NCI-H2081 (cell line): Measurements from ENCODE around the gene NRP2.

Experiments used
- DNase-seq, 2 experiments: peaks; one replicate each; lab custom pipeline; 2025; lab: John Stamatoyannopoulos, UW

Gene NRP2

DNA sequence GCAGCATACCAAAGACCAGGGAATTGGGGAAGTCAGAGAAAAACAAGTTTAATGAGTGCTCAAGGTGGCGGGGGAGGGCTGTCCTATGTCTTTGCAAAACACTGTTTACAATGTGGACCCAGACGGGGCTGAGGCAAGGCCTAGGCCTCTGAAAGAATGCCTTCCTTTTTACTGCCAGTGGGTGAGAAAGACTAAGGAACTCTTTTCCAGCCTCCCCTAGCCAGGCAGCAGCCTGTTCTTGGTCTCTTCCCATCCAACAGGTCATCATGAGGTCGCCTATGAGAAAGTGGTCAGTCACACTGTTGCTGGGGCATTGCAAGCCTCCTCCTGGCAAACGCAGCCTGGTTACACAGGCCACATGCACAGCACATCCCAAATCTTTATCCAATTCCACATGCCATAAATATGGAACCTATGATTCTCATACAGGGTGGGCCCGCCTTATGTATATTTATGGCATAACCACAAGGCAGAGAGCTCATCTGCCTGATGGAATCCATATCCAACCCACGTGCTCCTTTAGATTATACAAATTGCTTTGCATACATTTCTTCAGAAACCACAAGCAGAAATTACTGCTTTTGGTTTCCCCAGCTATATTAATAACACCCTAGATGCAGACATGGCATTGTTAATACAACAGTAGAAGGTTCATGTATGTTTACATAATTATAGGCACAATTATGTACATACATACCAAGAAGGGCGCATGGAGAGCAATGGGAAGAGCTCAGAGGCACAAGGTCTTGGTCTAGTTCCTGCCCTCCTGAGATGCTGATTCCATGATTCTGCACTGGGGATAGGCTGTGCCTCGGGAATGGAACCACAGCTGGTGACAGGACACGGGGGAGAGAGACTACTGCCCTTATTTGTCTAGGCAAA, 48.6 kb downstream of the NRP2 start:
- DNase-seq, result no peak

DNA sequence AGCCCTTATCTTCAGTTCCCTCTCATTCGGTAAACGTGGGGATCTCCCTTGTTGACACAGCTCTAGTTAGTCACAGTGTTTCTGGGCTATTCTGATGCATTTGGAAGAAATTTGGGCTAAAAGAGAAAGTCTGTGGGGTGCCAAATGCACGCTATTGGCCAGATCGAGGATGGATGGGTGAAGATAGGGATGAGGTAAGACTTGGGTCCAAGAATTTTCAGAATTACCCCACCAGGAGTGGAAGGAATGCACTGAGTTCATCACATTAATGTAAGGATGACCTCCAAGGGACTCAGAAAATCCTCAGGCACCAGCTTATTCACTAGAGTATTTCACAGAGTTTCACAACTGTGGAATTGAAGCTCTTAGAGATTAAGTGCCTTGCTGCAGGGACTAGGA, 49.3 kb downstream of the NRP2 start:
- no peak for DNase-seq

DNA sequence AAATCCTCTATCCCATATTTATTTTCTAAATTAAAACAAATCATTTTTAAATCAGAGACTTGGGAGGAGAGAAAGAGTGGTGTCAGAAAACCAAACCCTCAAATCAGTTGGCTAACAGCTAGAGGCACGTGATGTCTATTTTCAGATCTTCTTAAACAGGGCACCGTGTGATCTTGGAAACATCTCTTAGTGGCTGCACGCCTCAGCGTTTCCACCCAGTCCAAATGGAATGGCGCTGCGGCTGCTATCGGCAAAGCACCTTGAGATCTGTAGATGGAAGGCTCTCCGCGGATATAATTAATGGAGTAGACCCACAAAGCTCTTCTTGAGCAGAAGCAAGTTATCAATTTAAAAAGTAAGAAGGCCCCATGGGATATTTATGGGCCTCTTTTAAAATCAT, 50.0 kb downstream of the NRP2 start:
- no peak for DNase-seq

GRCh38 chr2:205733082-205733481, 50.8 kb downstream of the NRP2 start:
- DNase-seq, result no peak

DNA sequence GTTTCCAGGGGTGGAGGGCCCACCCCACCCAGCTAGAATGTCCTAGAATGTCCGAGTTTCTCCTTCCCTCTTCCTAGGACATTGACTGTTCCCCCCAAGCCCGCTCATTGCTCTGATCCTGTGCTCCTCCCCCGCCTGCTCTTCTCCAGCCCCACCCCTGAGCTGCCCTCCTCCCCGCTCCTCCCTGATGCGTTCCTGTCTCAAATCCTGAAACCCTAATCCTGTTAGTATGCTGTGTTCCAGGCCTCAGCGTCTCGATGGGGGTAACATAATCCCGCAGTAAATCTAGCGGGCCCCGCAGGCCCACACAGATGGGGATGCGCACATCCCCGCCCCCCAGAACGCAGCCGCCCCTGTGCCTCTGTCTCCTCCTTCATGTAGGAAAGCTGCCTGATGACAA, 51.3 kb downstream of the NRP2 start:
- no peak for DNase-seq

- DNase-seq, result no peak
These were observed 52.2 kb downstream of the NRP2 start for GRCh38 chr2:205734436-205735037.

DNA sequence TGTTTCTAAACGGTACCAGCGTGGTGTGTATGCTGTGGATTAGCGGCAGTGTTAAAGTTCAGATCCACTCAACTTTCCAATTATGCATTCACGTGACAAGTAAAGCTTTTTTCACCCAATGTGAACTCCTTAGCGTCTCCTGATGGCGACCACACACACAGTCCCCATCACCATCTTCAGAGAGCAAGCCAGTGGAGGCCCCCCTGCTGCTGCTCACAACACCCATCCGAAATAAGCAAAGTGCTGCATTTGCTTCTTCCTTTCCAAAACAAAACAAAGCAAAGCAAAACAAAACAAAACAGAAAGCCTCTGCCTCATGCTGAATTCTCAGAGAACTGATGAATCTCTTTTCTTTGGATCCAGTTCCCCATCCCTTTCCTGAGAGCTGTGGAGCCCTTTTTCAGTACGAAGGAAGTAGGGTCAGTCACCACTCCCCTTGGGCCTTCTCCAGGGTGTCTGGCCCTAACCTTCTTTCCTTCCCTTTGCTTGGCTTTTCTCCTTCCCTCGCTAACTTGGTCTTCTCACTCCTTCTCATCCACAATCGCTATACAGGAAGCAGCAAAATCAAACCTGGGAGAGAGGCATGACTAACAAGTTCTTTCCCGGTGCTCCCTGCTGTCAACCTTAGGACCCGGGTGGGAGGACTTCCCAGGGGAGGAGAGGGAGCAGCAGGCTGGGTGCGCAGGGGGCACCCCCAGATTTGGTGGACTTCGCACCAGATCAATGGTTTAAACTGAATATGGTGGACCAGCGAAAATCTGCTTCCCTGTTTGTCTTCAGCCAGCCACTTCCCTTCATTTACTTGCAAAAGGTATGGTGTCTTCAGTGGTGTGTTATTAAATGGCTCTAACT, 56.0 kb downstream of the NRP2 start:
- DNase-seq, result no peak

DNA sequence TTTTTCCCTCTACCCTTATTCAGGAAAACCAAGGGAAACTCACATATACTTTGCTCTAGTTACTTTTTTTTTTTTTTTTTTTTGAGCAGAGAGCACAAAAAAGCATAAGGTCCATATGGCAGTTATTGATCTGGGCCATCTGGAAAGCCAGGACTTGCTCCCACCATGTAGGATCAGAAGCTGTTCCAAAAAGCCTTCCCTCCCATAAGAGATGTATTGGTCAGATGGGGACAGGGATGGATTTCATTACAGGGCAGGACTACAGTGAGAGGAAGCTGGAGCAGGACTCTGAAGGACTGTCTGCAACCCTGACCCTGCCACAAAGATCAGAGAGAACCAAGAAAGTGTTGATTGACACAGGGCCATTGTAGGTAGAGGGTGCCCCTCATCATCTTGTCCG, 57.3 kb downstream of the NRP2 start:
- DNase-seq, result no peak

DNA sequence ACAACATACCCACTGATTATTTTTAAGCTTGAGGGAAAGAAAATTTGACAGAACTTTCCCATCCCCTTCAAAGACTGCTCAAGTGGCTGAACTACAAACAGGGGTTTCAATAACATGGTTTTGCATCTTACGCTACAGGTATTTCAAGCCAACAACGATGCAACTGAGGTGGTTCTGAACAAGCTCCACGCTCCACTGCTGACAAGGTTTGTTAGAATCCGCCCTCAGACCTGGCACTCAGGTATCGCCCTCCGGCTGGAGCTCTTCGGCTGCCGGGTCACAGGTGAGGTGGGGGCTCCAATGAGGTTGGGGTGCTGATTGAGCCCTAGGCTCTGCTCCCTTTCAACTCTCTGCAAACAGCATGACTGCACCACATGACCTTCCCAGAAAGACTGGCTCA, 58.1 kb downstream of the NRP2 start:
- DNase-seq, result no peak

GRCh38 chr2:205741256-205741978, 59.1 kb downstream of the NRP2 start:
- no peak for DNase-seq

DNA sequence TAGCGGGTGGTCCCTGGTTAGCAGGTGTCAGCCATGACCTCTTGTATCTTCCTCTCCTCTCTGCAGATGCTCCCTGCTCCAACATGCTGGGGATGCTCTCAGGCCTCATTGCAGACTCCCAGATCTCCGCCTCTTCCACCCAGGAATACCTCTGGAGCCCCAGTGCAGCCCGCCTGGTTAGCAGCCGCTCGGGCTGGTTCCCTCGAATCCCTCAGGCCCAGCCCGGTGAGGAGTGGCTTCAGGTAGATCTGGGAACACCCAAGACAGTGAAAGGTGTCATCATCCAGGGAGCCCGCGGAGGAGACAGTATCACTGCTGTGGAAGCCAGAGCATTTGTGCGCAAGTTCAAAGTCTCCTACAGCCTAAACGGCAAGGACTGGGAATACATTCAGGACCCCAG, 60.8 kb downstream of the NRP2 start:
- no peak for DNase-seq

DNA sequence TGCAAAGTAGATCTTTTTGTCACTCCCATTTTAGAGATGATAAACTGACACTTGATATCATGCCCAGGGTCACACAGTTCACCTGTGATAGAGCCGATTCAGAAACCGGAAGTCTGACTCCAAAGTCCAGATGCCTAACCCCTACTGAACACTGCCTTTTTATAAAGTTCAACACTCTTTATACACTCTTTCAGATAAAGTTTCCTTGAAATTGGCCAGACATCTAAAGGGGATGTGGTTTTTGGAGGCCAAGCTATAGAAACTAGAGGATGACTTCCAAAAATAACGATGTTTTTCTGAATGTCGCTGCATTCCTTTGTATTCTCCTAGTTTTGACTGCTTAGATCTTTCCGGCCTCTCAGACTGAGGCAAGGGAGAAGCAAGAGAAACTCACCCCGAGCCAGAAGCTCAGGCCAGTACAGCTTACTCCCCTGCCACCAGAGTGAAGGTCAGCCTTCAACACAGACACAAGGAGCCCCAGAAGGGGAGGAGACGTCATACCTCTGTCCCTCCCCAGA, 61.8 kb downstream of the NRP2 start:
- DNase-seq, result no peak

DNA sequence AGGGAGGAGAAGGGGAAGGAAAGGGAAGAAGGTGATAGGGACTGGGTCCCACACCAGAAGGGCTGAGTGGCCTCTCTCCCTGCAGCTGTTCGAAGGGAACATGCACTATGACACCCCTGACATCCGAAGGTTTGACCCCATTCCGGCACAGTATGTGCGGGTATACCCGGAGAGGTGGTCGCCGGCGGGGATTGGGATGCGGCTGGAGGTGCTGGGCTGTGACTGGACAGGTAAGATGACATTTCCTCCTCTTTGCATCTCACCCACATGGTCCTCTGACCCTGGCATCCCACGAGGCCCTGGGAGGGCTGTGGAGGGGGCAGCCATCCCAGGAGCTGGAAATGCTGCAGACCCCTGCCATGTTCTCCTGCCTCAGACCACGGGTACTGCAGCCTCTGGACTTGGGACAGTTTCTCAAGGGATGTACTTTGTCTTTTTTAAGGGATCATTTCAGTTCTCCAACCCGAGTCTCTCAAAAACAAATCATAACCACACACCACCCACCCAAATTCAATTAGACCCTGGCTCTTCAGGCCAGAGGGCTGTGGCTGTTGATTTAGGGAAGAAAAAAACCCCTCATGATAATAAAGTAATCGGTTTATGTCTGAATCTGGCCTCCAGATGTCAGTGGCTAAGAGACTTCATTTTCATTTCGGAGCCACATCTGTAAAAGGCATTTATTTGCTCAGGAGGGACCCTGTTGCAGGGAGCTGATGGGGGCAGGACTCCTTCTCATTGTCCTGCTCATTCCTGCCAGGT, 63.5 kb downstream of the NRP2 start:
- no peak for DNase-seq

DNA sequence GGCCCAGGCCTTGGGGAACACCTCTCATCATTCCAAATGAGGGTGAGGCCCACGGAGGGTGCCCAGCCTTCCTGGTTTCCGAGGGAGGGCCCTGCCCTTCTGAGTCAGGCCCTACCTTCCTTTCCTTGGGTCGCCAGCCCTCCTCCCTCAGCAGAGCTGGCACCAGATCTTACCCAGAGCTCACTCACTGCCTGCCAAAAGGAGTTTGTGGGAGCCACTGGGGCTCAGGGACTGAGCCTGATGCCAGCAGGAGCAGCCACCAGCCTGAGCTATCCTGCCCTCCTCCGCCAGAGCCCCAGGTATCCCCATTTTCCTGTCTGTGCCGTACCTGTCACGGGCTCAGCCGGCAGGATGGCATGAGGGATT, 64.1 kb downstream of the NRP2 start:
- DNase-seq, result no peak

GRCh38 chr2:205747829-205748386, 65.6 kb downstream of the NRP2 start:
- no peak for DNase-seq

- peak in 1 of 2 experiments; percentile 22 for DNase-seq
These were observed 66.3 kb downstream of the NRP2 start for GRCh38 chr2:205748639-205749038.

GRCh38 chr2:205749078-205749477, 66.8 kb downstream of the NRP2 start:
- no peak for DNase-seq

DNA sequence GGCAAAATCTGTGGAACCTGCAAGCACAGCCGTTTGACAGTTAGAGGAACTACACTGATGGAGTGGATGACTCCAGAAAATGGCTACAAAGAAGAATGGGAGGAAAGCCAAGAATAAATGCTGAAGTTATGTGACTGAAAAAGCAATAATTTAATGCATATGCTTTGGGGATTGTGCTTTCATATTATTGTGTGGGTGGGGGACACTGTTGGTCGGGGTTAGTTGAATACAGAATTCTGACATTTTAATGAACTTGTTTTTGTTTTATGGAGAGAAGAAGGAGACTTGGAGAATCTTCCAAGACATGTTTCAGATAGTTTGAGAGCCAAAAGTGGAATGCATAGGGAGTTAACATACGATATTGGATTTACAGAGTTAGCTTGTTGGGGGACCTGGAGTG, 68.5 kb downstream of the NRP2 start:
- DNase-seq, result no peak

- no peak for DNase-seq
These were observed 69.3 kb downstream of the NRP2 start for GRCh38 chr2:205751569-205752031.

DNA sequence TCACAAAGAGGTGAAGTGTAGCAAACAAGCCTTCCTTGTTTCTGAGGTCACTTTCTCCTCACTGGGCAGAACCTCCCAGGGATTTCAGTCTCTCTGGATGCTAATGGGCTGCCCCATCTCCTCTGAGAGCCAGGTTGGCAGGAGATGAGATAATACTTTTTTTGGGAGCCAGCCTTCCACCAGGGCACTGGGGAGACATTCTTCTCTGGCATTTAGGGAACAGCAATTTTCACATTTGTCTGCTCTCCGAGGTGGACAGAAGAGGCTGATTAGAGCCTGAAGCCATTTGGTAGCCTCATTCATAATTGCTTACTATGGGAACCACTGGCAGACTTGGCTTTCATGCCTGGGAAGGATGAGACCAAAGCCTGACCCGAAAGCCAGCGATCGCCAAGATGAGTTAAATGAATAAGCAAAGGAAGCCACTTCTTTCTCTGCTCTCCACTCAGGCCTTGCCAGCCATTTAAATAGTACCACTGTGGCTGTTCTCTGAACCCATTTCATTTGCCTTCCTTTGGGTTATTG, 70.1 kb downstream of the NRP2 start:
- DNase-seq, result no peak
